HT1080 (cell line): ENCODE results near the gene ELOVL6. TPM values are rescaled to one million over a fixed set of nuclear protein-coding genes. Genes with fewer than 3 reads are reported as not detected.
"Not testable (repeated sequence)": the region's sequence is repeated elsewhere in the genome, so short reads cannot be mapped to it uniquely, and the experiment has no call there.

Source experiments
- DNase-seq: peaks from one replicate; pipeline ENCODE4 v3.0.0-alpha.2; 2015; ENCODE audit warnings: low read depth
- polyA plus RNA-seq, 2 experiments: library from polyadenylated mRNA; depleted of rRNA; stranded (reverse); fragments of >200 nt; gene quantifications; 2 replicates each; pipeline ENCODE4 v1.2.3, GENCODE V29; 2015
- total RNA-seq: library from RNA; depleted of rRNA; stranded (reverse); fragments of >200 nt; shearing (Covaris generic); gene quantifications from 2 replicates; pipeline ENCODE4 v1.2.3, GENCODE V29; 2014; rRNA removed

ELOVL6 gene, protein sequence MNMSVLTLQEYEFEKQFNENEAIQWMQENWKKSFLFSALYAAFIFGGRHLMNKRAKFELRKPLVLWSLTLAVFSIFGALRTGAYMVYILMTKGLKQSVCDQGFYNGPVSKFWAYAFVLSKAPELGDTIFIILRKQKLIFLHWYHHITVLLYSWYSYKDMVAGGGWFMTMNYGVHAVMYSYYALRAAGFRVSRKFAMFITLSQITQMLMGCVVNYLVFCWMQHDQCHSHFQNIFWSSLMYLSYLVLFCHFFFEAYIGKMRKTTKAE
- total RNA-seq = 7.2 and 25.6 TPM in 2 replicates
- 18.0 and 22.4 TPM in 2 replicates for polyA plus RNA-seq (2015; cell fraction: cytosol; rRNA removed)
- 19.9 and 21.6 TPM in 2 replicates for polyA plus RNA-seq (2015; cell fraction: nucleus; rRNA removed)

- peak; percentile 82 for DNase-seq
Measured at GRCh38 chr4:110198435-110199416, at the start of gene ELOVL6. ELOVL6 (minus strand) TSS chr4:110198615; CDS start chr4:110198335, 280 bp downstream.

DNA sequence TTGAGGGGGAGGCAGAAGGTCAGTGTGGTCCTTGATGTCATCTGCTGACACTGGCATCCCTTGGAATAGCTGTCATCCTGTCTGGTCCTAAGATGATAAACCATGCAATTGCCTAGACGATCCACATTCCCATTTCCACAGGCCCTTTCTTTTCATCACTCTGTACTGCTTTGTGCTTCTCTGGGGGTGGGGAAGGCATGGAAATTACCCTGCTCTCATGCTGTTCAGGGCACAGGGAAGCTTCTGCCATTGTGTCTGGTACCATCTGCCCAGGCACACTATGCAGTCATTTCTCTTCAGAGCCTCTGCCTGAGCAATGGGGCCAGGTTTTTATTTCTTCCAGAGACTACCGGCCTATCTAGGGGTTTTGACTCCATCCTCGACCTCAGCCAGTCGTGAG lies 49.7 kb upstream of the ELOVL6 start:
- no peak for DNase-seq

DNA sequence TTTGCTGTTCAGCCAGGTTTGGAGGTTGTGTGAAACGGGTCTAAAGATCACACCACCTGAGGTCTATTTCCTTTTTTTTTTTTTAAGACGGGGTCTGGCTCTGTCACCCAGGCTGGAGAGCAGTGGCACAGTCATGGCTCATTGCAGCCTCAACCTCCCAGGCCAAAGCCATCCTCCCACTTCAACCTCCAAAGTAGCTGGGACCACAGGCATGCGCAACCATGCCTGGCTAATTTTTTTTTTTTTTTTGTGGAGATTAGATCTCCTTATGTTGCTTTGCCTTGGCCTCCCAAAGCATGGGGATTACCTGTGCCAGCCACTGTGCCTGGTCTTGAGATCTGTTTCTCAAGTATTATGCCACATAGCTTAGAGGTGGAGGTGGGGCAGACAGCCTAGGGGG lies 49.2 kb upstream of the ELOVL6 start:
- DNase-seq = no peak

DNA sequence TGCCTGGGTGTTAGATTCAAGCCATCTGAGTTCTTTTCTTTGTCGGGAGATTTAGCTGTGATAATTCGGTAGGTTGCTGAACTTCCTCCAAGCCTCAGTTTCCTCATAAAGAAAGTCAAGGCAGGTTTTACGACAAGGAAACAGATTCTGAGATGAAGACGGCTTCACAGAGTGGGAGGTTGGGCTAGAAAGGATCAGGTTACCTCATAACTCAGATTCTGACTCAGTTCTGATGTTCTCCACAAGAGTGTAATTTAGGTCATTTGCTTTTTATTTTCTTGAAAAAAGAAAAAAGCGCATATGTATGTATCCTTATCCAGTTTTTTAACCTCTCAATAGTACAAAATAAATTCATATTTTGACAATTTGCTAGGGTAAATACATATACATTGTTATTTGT lies 47.2 kb upstream of the ELOVL6 start:
- DNase-seq = peak; percentile 51

DNA sequence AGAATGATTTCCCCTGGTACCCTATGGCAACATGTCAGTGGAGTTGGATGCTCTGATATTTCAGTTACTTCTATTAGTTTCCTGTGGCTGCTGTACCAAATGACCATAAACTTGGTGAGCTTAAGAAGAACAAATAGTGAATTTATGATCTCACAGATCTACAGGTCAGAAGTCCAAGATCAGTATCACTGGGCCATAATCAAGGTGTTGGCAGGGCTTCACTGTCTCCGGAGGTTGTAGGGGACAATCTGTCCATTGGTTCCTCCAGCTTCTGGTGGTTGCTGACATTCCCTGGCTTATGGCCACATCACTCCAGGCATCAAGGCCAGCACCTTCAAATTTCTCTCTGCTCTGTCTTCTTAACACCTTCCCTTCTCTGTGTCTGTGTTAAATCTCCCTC lies 37.9 kb upstream of the ELOVL6 start:
- no peak for DNase-seq

- not testable (repeated sequence) for DNase-seq
Measured at GRCh38 chr4:110233581-110233980, 35.2 kb upstream of the ELOVL6 start.

- peak; percentile 56 for DNase-seq
Measured at GRCh38 chr4:110231869-110232268, 33.5 kb upstream of the ELOVL6 start.

GRCh38 chr4:110229266-110229665 lies 30.9 kb upstream of the ELOVL6 start:
- DNase-seq = no peak

DNA sequence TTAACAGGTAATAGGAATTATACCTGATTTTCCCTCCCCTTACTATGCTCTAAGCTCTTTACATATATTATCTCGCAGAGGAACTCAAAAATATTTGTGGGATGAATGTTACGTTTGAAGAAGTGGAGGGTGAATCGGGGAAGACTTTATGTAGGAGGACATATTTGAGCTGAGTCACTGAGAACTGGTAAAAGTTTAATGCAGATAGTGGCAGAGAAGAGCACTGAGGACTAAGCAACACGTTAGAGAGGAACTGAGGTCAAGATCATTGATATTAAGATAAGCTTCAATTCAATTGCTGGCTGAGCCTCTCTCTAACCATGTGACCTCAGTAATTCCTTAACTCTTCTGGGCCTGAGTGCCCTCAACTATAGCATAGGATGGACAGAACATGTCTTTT lies 26.4 kb upstream of the ELOVL6 start:
- DNase-seq = no peak

DNA sequence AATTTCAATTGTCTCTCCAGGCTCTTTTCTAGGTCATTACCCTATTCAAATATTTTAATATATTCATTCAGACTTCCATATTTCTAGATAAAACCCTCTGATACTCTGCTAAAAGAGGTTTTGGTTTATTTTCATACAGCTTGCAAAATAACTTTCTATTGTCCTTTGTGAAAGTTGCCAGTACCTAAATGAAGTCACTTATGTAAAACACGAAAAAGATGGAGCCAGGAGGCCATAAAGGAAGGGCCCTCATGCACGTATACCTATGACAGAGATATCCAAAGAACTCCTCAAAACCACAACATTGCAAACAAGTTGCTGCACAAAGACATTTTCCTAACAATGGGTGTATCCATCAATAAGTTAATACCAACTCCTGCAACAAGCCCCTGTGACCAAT lies 25.7 kb upstream of the ELOVL6 start:
- no peak for DNase-seq

- DNase-seq = not testable (repeated sequence)
Measured at GRCh38 chr4:110218935-110219334, 20.5 kb upstream of the ELOVL6 start.

GRCh38 chr4:110217181-110217580 lies 18.8 kb upstream of the ELOVL6 start:
- not testable (repeated sequence) for DNase-seq

- no peak for DNase-seq
Measured at GRCh38 chr4:110216129-110216528, 17.7 kb upstream of the ELOVL6 start.

DNA sequence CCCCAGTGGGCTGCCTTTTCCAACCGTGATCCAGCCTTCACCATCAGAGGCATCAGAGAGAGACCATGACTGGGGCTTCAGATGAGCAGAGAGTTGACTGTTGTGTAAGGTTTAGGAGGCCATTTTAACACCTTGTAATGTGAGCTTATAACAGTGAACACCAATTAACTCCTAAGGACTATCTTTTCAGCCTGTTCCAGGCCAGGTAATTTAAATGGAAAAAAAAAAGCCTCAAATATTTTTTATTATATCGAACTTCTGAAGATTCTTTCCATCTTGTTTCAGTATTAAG lies 13.3 kb upstream of the ELOVL6 start:
- no peak for DNase-seq

- DNase-seq = peak; percentile 35
Measured at GRCh38 chr4:110211007-110211769, 12.8 kb upstream of the ELOVL6 start.

DNA sequence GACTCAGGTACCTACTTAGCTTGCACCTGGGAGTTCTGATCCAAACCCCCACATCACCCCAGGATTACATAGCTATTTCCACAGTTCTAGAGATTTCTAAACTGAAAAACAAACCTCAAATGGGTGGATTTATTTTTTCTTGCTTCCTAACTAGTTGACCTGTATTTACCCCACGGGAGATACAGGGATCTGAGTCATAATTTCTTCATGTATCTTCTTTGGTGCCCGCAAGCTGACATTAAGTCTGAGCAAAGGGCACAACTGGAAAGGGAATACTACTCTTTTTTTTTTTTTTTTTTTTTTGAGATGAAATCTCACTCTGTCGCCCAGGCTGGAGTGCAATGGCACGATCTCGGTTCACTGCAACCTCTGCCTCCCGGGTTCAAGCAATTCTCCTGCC lies 10.0 kb upstream of the ELOVL6 start:
- DNase-seq = peak; percentile 13

- DNase-seq = no peak
Measured at GRCh38 chr4:110207233-110207632, 8.8 kb upstream of the ELOVL6 start.

GRCh38 chr4:110202024-110202423 lies 3.6 kb upstream of the ELOVL6 start:
- DNase-seq = no peak

GRCh38 chr4:110201502-110201901 lies 3.1 kb upstream of the ELOVL6 start:
- DNase-seq = no peak

GRCh38 chr4:110200689-110201088 lies 2.3 kb upstream of the ELOVL6 start:
- DNase-seq = no peak

DNA sequence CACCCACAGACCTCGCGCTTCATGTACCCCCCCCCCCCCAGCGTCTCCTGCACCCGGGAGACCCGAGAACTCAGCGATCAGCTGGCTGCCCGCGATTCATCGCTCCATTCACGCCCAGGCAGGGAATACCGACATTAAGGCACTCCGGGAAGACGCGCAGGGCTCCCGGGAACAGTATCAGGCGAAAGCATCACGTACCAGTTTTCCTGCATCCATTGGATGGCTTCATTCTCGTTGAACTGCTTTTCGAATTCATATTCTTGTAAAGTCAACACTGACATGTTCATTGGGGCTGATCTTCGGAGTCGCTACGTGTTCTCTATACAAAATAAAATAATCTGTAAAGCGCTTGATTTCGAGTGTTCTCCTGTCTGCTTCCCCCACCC lies 373 bp downstream of the ELOVL6 start:
- DNase-seq = peak; percentile 6
